Neural cell (in vitro differentiated cells): ENCODE results near the gene SLX4. TPM values are rescaled to one million over a fixed set of nuclear protein-coding genes. Genes with fewer than 3 reads are reported as not detected.

Source experiments
- H2AFZ ChIP-seq: fragments of 200-600, 300-800 bp; sonication (generic), shearing (Covaris generic); 2 replicates; pipeline ENCODE4 v1.6.0; 2014; ENCODE audit warnings: low read depth, mild to moderate bottlenecking, antibody characterized with exemption, low read length, moderate library complexity
- H3F3A ChIP-seq: fragments of 200-600 bp; shearing (Covaris generic); 2 replicates; pipeline ENCODE4 v1.6.1; 2016; ENCODE audit warnings: mild to moderate bottlenecking, moderate library complexity, mixed read lengths, antibody characterized with exemption, low read length; ENCODE audit not compliant: insufficient read depth, poor library complexity, severe bottlenecking
- H3K27ac ChIP-seq: fragments of 200-600, 300-800 bp; sonication (generic), shearing (Covaris generic); 2 replicates; pipeline ENCODE4 v1.5.1; 2014; ENCODE audit warnings: mild to moderate bottlenecking, low read length, moderate library complexity
- H3K27me3 ChIP-seq: fragments of 300-800, 200-600 bp; sonication (generic), shearing (Covaris generic); 2 replicates; pipeline ENCODE4 v1.6.0; 2014; ENCODE audit warnings: mild to moderate bottlenecking, low read depth, low read length, moderate library complexity; ENCODE audit not compliant: insufficient read depth
- H3K36me3 ChIP-seq: fragments of 300-800, 200-600 bp; sonication (generic), shearing (Covaris generic); 2 replicates; pipeline ENCODE4 v1.5.1; 2014; ENCODE audit warnings: mild to moderate bottlenecking, antibody characterized with exemption, low read length, moderate library complexity; ENCODE audit not compliant: insufficient read depth
- H3K4me2 ChIP-seq: fragments of 300-800, 200-600 bp; sonication (generic), shearing (Covaris generic); 2 replicates; pipeline ENCODE4 v1.6.0; 2014; ENCODE audit warnings: mild to moderate bottlenecking, low read length
- H3K4me3 ChIP-seq: fragments of 300-800, 200-600 bp; sonication (generic), shearing (Covaris generic); 2 replicates; pipeline ENCODE4 v1.5.1; 2014; ENCODE audit warnings: mild to moderate bottlenecking, low read length, moderate library complexity
- H3K79me2 ChIP-seq: fragments of 200-600 bp; shearing (Covaris generic); replicated peaks from 2 replicates; pipeline ENCODE4 v1.6.0; 2014; ENCODE audit warnings: mild to moderate bottlenecking, low read length, moderate library complexity; ENCODE audit not compliant: insufficient read depth
- H3K9ac ChIP-seq: fragments of 300-800, 200-600 bp; sonication (generic), shearing (Covaris generic); 2 replicates; pipeline ENCODE4 v1.6.1; 2016; ENCODE audit warnings: mild to moderate bottlenecking, low read length, mixed read lengths
- H3K9me2 ChIP-seq: fragments of 200-600 bp; shearing (Covaris generic); 2 replicates; pipeline ENCODE4 v1.6.1; 2016; ENCODE audit warnings: mild to moderate bottlenecking, low read length, mixed read lengths; ENCODE audit not compliant: insufficient read depth
- H3K9me3 ChIP-seq: fragments of 200-600, 300-800 bp; sonication (generic), shearing (Covaris generic); 2 replicates; pipeline ENCODE4 v1.6.1; 2016; ENCODE audit warnings: mild to moderate bottlenecking, mixed run types, low read length, moderate library complexity, mixed read lengths
- H4K20me1 ChIP-seq: fragments of 200-600 bp; shearing (Covaris generic); 2 replicates; pipeline ENCODE4 v1.6.1; 2016; ENCODE audit warnings: mild to moderate bottlenecking, mixed run types; ENCODE audit not compliant: insufficient read depth
- CTCF ChIP-seq: fragments of 450-650 bp; IDR thresholded peaks from 2 replicates; pipeline ENCODE4 v1.5.1; 2014; ENCODE audit warnings: antibody characterized with exemption, mild to moderate bottlenecking, moderate library complexity; ENCODE audit not compliant: poor library complexity, severe bottlenecking
- EP300 ChIP-seq: fragments of 450-650 bp; conservative IDR thresholded peaks from 2 replicates; pipeline ENCODE4 v1.6.1; 2014; ENCODE audit warnings: antibody characterized with exemption, mild to moderate bottlenecking, moderate library complexity; ENCODE audit not compliant: poor library complexity, severe bottlenecking
- EZH2 ChIP-seq: fragments of 200-600, 300-800 bp; shearing (Covaris generic), sonication (generic); IDR thresholded peaks from 2 replicates; pipeline ENCODE4 v1.6.1; 2014; ENCODE audit warnings: antibody characterized with exemption, low read length, borderline replicate concordance, mild to moderate bottlenecking; ENCODE audit not compliant: insufficient read depth, poor library complexity, severe bottlenecking
- MXI1 ChIP-seq: fragments of 450-650 bp; conservative IDR thresholded peaks from 2 replicates; pipeline ENCODE4 v1.6.1; 2014; ENCODE audit warnings: antibody characterized with exemption, mild to moderate bottlenecking; ENCODE audit not compliant: poor library complexity, severe bottlenecking
- POLR2AphosphoS5 ChIP-seq: IDR thresholded peaks from 2 replicates; pipeline ENCODE4 v1.6.1; 2012
- RAD21 ChIP-seq: fragments of 450-650 bp; conservative IDR thresholded peaks from 2 replicates; pipeline ENCODE4 v1.6.1; 2014; ENCODE audit warnings: antibody characterized with exemption, mild to moderate bottlenecking, moderate library complexity
- REST ChIP-seq: IDR thresholded peaks from 2 replicates; pipeline ENCODE4 v1.6.1; 2012; ENCODE audit warnings: borderline replicate concordance
- SMC3 ChIP-seq: fragments of 450-650 bp; conservative IDR thresholded peaks from 2 replicates; pipeline ENCODE4 v1.6.1; 2014; ENCODE audit warnings: antibody characterized with exemption, mild to moderate bottlenecking, moderate library complexity; ENCODE audit not compliant: poor library complexity
- TAF1 ChIP-seq: IDR thresholded peaks from 2 replicates; pipeline ENCODE4 v1.6.1; 2012; ENCODE audit warnings: low read depth
- polyA plus RNA-seq: library from polyadenylated mRNA; depleted of rRNA; stranded (reverse); fragments of >200 nt; gene quantifications from 2 replicates; pipeline ENCODE4 v1.2.3, GENCODE V29; 2014

The SLX4 gene
- polyA plus RNA-seq, 1 donor from 2014 or later, result 2.9 TPM

GRCh38 chr16:3564889-3565141 is 46.6 kb downstream of the SLX4 start:
- Histone ChIP-seq H3K4me3 (no peak overlapping the region), H3K9me3 (no peaks in the 10 kb centered on the region), H3F3A (no peaks in the 10 kb centered on the region), H3K4me2 (no peak overlapping the region), H2AFZ (no peak overlapping the region), H3K9me2 (no peaks in the 10 kb centered on the region), H3K27me3 (no peaks in the 10 kb centered on the region), H4K20me1 (no peaks in the 10 kb centered on the region), H3K9ac (no peak overlapping the region), H3K36me3 (no peaks in the 10 kb centered on the region), H3K27ac (no peak overlapping the region), H3K79me2 (no peaks in the 10 kb centered on the region)
- TF ChIP-seq EZH2 (no peak), SMC3 (no peak), REST (no peak), RAD21 (no peak), POLR2AphosphoS5 (no peak)

- H3K4me3 ChIP-seq, result no peak overlapping the region
- H3K36me3 ChIP-seq, result no peaks in the 10 kb centered on the region
- no peaks in the 10 kb centered on the region for H3K27me3 ChIP-seq
- H3K27ac ChIP-seq, result no peak overlapping the region
- H3F3A ChIP-seq, result no peaks in the 10 kb centered on the region
- no peaks in the 10 kb centered on the region for H3K9me2 ChIP-seq
- H2AFZ ChIP-seq, result no peak overlapping the region
- TF ChIP-seq EP300, result no peak
- no peak for TF ChIP-seq CTCF
- TF ChIP-seq POLR2AphosphoS5, result no peak
- TF ChIP-seq SMC3, result no peak
- H3K79me2 ChIP-seq, result no peaks in the 10 kb centered on the region
- H4K20me1 ChIP-seq, result no peaks in the 10 kb centered on the region
- H3K9ac ChIP-seq, result no peak overlapping the region
- no peaks in the 10 kb centered on the region for H3K9me3 ChIP-seq
- no peak overlapping the region for H3K4me2 ChIP-seq
These were observed 47.1 kb downstream of the SLX4 start for GRCh38 chr16:3564130-3564888.

GRCh38 chr16:3562914-3563480 is 48.4 kb downstream of the SLX4 start:
- H3K9me2 ChIP-seq, result no peaks in the 10 kb centered on the region

More at GRCh38 chr16:3562914-3563480, 48.4 kb downstream of the SLX4 start:
- H2AFZ ChIP-seq, result no peak overlapping the region
- H3K36me3 ChIP-seq, result no peaks in the 10 kb centered on the region
- H3K4me2 ChIP-seq, result no peak overlapping the region
- H3K27me3 ChIP-seq, result no peaks in the 10 kb centered on the region
- H4K20me1 ChIP-seq, result no peaks in the 10 kb centered on the region
- no peak overlapping the region for H3K4me3 ChIP-seq
- TF ChIP-seq EP300 (no peak), RAD21 (no peak), MXI1 (no peak), CTCF (no peak), SMC3 (no peak), POLR2AphosphoS5 (no peak), EZH2 (no peak), REST (no peak), TAF1 (no peak)
- H3F3A ChIP-seq, result no peaks in the 10 kb centered on the region
- H3K9me3 ChIP-seq, result no peaks in the 10 kb centered on the region
- H3K9ac ChIP-seq, result no peak overlapping the region
- H3K79me2 ChIP-seq, result no peaks in the 10 kb centered on the region
- H3K27ac ChIP-seq, result no peak overlapping the region
